ENCODE results near the gene MIS18A.
"Not testable (repeated sequence)": the region's sequence is repeated elsewhere in the genome, so short reads cannot be mapped to it uniquely, and the experiment has no call there.

MIS18A gene

GRCh38 chr21:32303385-32303784 lies 24.5 kb upstream of the MIS18A start:
- DNase-seq: no peak

- DNase-seq: no peak
Measured at GRCh38 chr21:32302560-32302959, 23.7 kb upstream of the MIS18A start.

- no peak for DNase-seq
Measured at GRCh38 chr21:32301596-32301995, 22.7 kb upstream of the MIS18A start.

- no peak for DNase-seq
Measured at GRCh38 chr21:32300117-32300681, 21.4 kb upstream of the MIS18A start.

GRCh38 chr21:32299695-32300094 lies 20.8 kb upstream of the MIS18A start:
- no peak for DNase-seq

- no peak for DNase-seq
Measured at GRCh38 chr21:32298658-32299081, 19.8 kb upstream of the MIS18A start, which contains the start of gene MRAP. Gene MRAP (plus strand): TSS chr21:32298855. CDS start chr21:32298972, 117 bp downstream.

GRCh38 chr21:32298148-32298559 lies 19.3 kb upstream of the MIS18A start:
- DNase-seq: no peak

GRCh38 chr21:32297449-32297848 lies 18.6 kb upstream of the MIS18A start:
- no peak for DNase-seq

- no peak for DNase-seq
Measured at GRCh38 chr21:32285476-32285875, 6.6 kb upstream of the MIS18A start.

- no peak for DNase-seq
Measured at GRCh38 chr21:32282992-32283391, 4.1 kb upstream of the MIS18A start.

GRCh38 chr21:32281531-32281930 lies 2.7 kb upstream of the MIS18A start:
- DNase-seq: no peak

- DNase-seq: no peak
Measured at GRCh38 chr21:32279377-32279680, 480 bp upstream of the MIS18A start.

GRCh38 chr21:32278103-32278502 lies 746 bp downstream of the MIS18A start:
- DNase-seq: no peak

GRCh38 chr21:32276671-32277070 lies 2.2 kb downstream of the MIS18A start:
- no peak for DNase-seq

GRCh38 chr21:32270748-32271147 lies 8.1 kb downstream of the MIS18A start:
- DNase-seq: no peak

- DNase-seq: not testable (repeated sequence)
Measured at GRCh38 chr21:32265321-32265720, 13.5 kb downstream of the MIS18A start.

GRCh38 chr21:32261929-32262328 lies 16.9 kb downstream of the MIS18A start:
- no peak for DNase-seq

- DNase-seq: no peak
Measured at GRCh38 chr21:32260130-32260529, 18.7 kb downstream of the MIS18A start.

GRCh38 chr21:32258786-32259048 lies 20.1 kb downstream of the MIS18A start:
- DNase-seq: not testable (repeated sequence)

- DNase-seq: no peak
Measured at GRCh38 chr21:32257962-32258785, 20.7 kb downstream of the MIS18A start.

GRCh38 chr21:32256873-32257620 lies 21.8 kb downstream of the MIS18A start:
- no peak for DNase-seq

- no peak for DNase-seq
Measured at GRCh38 chr21:32256251-32256650, 22.6 kb downstream of the MIS18A start.

GRCh38 chr21:32253215-32253641 lies 25.6 kb downstream of the MIS18A start:
- DNase-seq: no peak

- no peak for DNase-seq
Measured at GRCh38 chr21:32252136-32252535, 26.7 kb downstream of the MIS18A start.

Data from activated T-cell treated with anti-CD3 and anti-CD28 coated beads for 4 hours (primary cell).